Vagina (tissue), 2 donors: ENCODE data around the gene CACNA1C. TPM values are rescaled to one million over a fixed set of nuclear protein-coding genes. Genes with fewer than 3 reads are reported as not detected.
A peak's percentile ranks its signal among the peaks of the same experiment; 100 is the strongest.

Experiments
- DNase-seq, 2 donors: peaks; one replicate each; pipeline ENCODE4 v3.0.0-alpha.2; 2017; ENCODE audit errors: extremely low spot score in 2 of 2
- H3K27ac ChIP-seq: fragments of 200-600 bp; sonication (generic); one replicate; pipeline ENCODE4 v1.5.1; 2019
- H3K27me3 ChIP-seq: fragments of 200-600 bp; sonication (generic); one replicate; pipeline ENCODE4 v1.5.1; 2019
- H3K36me3 ChIP-seq, 2 donors: fragments of 200-600 bp; sonication (generic); one replicate each; pipeline ENCODE4 v1.5.1; 2017 to 2019
- H3K4me1 ChIP-seq: fragments of 200-600 bp; sonication (generic); one replicate; pipeline ENCODE4 v1.5.1; 2019
- H3K4me3 ChIP-seq, 2 donors: fragments of 200-600 bp; sonication (generic); 1 replicate in 1 of 2; 2 replicates in 1 of 2; pipeline ENCODE4 v1.5.1; 2016 to 2019
- H3K9me3 ChIP-seq: fragments of 200-600 bp; sonication (generic); one replicate; pipeline ENCODE4 v1.5.1; 2019
- POLR2A ChIP-seq, 2 donors: fragments of 450-650 bp; IDR thresholded peaks; one replicate each; pipeline ENCODE4 v1.6.1; 2017; ENCODE audit warnings: antibody characterized with exemption in 2 of 2, mild to moderate bottlenecking in 2 of 2, moderate library complexity in 2 of 2
- POLR2AphosphoS5 ChIP-seq, 2 donors: sonication (generic); formaldehyde crosslinking; IDR thresholded peaks; one replicate each; pipeline ENCODE4 v1.9.0; 2017; ENCODE audit warnings: antibody characterized with exemption in 2 of 2, mild to moderate bottlenecking in 2 of 2, low read depth in 1 of 2; ENCODE audit not compliant: insufficient read depth in 1 of 2
- intact Hi-C: fragments of 100-400 bp; cut with DNase I; formaldehyde crosslinking; loops from one replicate; pipeline ENCODE4 v1.15.1; 2023
- total RNA-seq: library from RNA; depleted of rRNA; stranded (reverse); fragments of >200 nt; gene quantifications from one replicate; pipeline ENCODE4 v1.2.3, GENCODE V29; 2016
- TF ChIP-seq, protein P1 (sequence below), 3 experiments: fragments of 450-650 bp in 2 of 3; fragments of 200-600 bp in 1 of 3; sonication (generic) in 1 of 3; IDR thresholded peaks; one replicate each; pipeline ENCODE4 v1.5.1; 2017 to 2019; ENCODE audit warnings: antibody characterized with exemption in 3 of 3, mild to moderate bottlenecking in 2 of 3, moderate library complexity in 2 of 3

CACNA1C gene
- total RNA-seq, 1 donor from 2014 or later: 9.8 TPM

DNA sequence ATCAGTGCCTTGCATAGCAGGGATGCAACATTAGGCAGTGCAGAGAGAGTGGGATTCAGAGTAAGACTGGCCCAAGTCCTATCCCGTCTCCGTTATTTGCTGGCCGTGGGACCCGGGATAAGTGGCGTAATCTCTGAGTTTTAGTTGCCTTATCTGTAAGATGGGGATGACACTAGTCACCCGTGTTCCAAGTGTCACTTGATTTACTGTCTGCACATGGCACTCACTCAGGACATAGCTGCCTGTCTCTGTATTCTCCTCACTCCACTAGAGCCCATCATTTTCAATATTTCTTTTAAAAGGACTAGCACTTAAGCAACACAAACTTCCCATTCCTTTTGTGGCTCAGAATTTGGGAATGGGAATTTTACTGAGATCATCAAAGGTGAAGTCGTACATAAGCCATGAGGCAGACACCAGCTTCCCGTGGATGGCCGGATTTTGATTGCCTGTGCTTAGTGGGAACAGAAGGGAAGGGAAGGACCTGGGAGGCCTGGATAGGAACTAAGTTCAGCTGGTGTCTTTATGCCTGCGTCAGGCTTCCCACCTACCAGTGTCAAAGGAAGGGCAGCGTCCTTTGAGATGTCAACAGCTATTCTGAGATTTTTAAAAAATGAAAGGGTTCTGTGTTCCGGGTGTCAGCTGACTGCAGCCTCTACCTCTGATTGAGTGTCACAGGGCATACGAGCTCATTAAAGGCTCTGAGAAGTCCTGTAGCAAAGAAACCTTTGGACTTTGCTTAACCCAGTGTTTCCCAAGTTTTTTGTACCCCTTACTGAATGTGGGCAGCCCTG, 361.4 kb downstream of the CACNA1C start:
- Histone ChIP-seq H3K27me3 (no peaks in the 10 kb centered on the region), H3K9me3 (no peaks in the 10 kb centered on the region), H3K36me3 (no peaks in the 10 kb centered on the region), H3K4me1 (no peaks in the 10 kb centered on the region), H3K27ac (no peak overlapping the region), H3K4me3 (no peak overlapping the region)
- intact Hi-C loops: no loop called here
- TF ChIP-seq POLR2A (IDR thresholded peaks at IDR 0.05) (no peak), POLR2AphosphoS5 (IDR thresholded peaks at IDR 0.05; ENCODE audit: insufficient read depth in 1 of 2, low read depth in 1 of 2) (peak in 1 of 2 donors; percentile 10)
- no peak for DNase-seq

DNA sequence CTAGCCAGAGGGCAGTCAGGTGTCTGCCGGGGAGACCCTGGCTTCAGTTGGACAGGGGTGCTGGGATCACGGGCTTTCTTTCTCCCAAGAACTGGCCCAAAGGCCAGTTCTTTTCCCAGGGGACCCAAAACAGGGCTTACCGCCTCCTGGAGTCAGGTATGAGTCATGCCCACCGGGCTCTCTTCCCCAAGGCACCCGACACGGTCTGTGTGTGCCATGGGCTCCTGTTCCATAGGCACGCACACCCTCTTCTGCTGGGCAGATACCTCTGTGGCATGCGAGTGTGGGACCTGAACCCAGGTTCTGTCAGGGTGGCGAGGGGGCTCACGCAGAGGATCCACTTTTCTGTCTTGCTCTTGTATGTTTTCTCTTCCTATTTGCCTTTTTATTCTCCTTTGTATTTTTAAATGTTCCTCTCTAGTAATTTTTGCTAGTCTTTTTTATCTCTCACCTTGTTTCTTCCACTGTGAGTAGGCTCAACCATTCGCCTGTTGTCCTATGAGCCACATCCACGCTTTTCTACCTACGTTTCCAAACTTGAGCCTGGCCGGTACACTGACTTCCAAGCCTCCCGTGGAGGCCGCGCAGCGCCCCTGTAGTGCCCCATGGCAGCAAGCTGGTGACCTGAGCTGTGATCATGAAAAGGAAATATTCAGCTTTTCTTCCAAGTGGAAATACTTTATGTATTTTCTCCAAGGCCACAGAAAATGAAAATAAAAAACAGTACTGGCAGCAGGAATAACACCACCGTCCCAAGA, 362.2 kb downstream of the CACNA1C start:
- Histone ChIP-seq H3K27ac (no peak overlapping the region), H3K4me3 (no peak overlapping the region), H3K9me3 (no peaks in the 10 kb centered on the region), H3K27me3 (no peaks in the 10 kb centered on the region), H3K4me1 (no peaks in the 10 kb centered on the region), H3K36me3 (no peaks in the 10 kb centered on the region)
- TF ChIP-seq POLR2A (IDR thresholded peaks at IDR 0.05): no peak
- TF ChIP-seq POLR2AphosphoS5 (IDR thresholded peaks at IDR 0.05; ENCODE audit: insufficient read depth in 1 of 2, low read depth in 1 of 2): no peak
- TF ChIP-seq, protein P1, sequence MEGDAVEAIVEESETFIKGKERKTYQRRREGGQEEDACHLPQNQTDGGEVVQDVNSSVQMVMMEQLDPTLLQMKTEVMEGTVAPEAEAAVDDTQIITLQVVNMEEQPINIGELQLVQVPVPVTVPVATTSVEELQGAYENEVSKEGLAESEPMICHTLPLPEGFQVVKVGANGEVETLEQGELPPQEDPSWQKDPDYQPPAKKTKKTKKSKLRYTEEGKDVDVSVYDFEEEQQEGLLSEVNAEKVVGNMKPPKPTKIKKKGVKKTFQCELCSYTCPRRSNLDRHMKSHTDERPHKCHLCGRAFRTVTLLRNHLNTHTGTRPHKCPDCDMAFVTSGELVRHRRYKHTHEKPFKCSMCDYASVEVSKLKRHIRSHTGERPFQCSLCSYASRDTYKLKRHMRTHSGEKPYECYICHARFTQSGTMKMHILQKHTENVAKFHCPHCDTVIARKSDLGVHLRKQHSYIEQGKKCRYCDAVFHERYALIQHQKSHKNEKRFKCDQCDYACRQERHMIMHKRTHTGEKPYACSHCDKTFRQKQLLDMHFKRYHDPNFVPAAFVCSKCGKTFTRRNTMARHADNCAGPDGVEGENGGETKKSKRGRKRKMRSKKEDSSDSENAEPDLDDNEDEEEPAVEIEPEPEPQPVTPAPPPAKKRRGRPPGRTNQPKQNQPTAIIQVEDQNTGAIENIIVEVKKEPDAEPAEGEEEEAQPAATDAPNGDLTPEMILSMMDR (IDR thresholded peaks at IDR 0.05): no peak
- no peak for DNase-seq
- intact Hi-C loops: no loop called here

DNA sequence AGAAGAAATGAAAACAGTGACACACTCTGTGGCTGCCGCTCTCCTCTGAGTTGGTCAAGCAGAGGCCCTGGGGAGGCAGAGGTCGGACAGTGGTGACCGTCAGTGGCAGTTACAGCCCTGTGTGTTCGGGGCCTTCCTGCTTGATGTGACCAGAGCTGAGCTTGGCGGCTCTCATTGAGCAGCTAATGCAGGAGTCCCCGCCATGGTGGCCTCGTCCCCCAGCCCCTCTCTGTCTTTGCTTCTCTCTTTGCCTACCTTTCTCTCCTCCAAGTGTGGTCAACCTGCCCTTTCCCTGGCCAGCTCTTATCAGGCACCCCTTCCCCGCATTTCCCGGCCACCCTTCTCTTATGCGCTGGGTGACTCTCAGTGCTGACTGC, 362.8 kb downstream of the CACNA1C start:
- H3K4me3 ChIP-seq: no peak overlapping the region
- H3K9me3 ChIP-seq: no peaks in the 10 kb centered on the region
- intact Hi-C loops: no loop called here
- no peaks in the 10 kb centered on the region for H3K4me1 ChIP-seq
- no peak for DNase-seq
- TF ChIP-seq POLR2A (IDR thresholded peaks at IDR 0.05): no peak
- TF ChIP-seq, protein P1 (IDR thresholded peaks at IDR 0.05): no peak
- no peak for TF ChIP-seq POLR2AphosphoS5 (IDR thresholded peaks at IDR 0.05; ENCODE audit: insufficient read depth in 1 of 2, low read depth in 1 of 2)
- no peaks in the 10 kb centered on the region for H3K27me3 ChIP-seq
- no peak overlapping the region for H3K27ac ChIP-seq
- no peaks in the 10 kb centered on the region for H3K36me3 ChIP-seq

DNA sequence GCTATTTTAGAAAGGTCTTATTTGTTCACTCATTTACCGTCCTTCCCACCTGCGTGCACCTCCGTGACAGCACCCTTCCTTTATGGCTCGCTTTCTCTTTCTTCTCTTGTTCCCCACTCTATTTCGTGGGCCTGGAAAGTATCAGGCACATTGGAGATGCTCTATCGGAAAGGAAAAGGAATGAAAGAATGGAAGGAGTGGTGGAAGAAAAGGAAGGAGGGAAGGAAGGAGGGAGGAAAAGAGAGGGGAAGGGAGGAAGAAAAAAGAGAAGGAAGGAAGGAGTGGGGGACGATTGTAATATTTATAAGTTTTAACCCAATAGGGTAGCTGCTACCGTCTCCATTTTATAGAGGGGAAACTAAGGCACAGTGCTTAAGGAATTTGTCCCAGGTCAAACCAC, 363.4 kb downstream of the CACNA1C start:
- Histone ChIP-seq H3K9me3 (no peaks in the 10 kb centered on the region), H3K36me3 (no peaks in the 10 kb centered on the region), H3K4me3 (no peak overlapping the region), H3K27ac (no peak overlapping the region), H3K4me1 (no peaks in the 10 kb centered on the region), H3K27me3 (no peaks in the 10 kb centered on the region)
- TF ChIP-seq POLR2A (IDR thresholded peaks at IDR 0.05) (no peak), POLR2AphosphoS5 (IDR thresholded peaks at IDR 0.05; ENCODE audit: insufficient read depth in 1 of 2, low read depth in 1 of 2) (no peak)
- TF ChIP-seq, protein P1 (IDR thresholded peaks at IDR 0.05): no peak
- intact Hi-C loops: no loop called here
- DNase-seq: no peak

DNA sequence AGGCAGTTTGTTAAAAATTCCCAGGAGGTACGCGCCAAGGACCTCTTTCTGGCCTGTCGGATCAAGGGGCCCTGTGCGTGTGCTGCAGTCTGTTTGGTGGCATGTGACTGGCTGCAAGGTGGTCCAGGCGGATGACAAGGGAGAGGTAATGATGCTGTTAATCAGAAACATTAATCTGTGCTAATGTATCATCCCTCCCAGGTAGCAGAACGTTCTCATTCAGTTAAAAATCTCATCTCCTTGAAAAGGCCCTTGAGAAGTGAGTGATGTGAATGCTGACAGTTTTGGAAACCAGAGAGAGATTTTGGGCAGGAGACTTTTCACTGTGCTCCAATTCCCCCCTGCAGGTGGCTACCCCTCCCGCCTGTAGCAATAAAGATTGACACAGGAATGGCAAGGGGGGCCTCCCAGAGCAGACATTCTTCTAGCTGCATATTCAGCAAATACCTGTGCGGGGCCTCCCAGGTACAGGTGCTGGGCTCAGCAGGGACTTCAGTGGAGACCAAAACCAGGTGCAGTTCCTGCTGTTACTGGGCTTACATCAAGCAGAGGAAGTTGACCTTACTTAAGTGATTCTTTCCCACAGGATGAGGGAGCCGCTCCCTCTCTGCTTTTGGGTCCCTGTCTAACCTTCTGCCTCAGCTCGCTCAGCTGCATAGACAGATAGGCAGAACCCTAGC, 364.8 kb downstream of the CACNA1C start:
- no peak overlapping the region for H3K4me3 ChIP-seq
- no peaks in the 10 kb centered on the region for H3K27me3 ChIP-seq
- no peak for DNase-seq
- TF ChIP-seq POLR2AphosphoS5 (IDR thresholded peaks at IDR 0.05; ENCODE audit: insufficient read depth in 1 of 2, low read depth in 1 of 2) (no peak), POLR2A (IDR thresholded peaks at IDR 0.05) (no peak)
- TF ChIP-seq, protein P1 (IDR thresholded peaks at IDR 0.05): no peak
- no peaks in the 10 kb centered on the region for H3K36me3 ChIP-seq
- no peak overlapping the region for H3K27ac ChIP-seq
- intact Hi-C loops: no loop called here
- no peaks in the 10 kb centered on the region for H3K9me3 ChIP-seq
- H3K4me1 ChIP-seq: no peaks in the 10 kb centered on the region
